ENCODE measurements around the gene BAG5.

The BAG5 gene

DNA sequence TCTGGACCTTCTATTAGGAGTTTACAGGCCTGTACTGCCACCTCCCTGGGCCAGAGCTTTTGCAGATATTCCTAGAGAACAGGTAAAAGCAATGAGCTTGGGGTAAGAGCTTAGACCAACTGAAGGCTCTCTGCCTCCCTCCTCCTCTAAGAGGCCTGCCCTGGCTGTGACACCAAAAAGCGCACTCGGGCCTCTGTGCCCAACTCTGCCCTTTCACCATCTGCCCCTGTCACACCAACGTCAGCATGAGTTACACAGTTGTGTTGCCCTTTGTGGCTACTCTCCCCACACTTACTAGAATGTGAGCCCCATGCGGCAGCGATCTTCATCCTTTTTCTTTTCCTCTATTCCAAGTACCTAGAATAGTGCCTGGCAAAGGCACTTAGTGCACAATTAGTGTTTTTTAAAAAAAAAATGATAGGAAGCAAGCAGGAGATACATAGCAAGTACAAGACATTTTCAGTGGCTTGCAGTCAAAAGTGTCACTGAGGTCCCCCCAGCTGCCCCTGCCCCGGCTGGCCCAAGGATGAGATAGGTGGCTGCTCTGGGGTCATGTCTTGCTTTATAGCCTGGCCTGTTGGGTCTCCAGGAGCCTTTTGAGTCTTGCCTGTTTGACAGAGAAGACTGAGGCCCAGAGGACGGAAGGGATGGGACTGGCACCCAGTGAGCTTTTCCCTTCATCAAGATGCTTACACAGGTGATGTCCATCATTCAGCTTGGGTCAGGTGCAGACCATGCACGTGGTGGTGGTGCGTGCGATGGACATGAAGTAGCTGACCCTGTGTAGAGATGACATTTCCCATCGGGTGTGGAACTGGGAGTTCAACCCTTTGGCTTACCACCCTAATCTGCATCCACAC is 52.4 kb downstream of the BAG5 start:
- DNase-seq (ENCODE audit: low spot score), result no peak

DNA sequence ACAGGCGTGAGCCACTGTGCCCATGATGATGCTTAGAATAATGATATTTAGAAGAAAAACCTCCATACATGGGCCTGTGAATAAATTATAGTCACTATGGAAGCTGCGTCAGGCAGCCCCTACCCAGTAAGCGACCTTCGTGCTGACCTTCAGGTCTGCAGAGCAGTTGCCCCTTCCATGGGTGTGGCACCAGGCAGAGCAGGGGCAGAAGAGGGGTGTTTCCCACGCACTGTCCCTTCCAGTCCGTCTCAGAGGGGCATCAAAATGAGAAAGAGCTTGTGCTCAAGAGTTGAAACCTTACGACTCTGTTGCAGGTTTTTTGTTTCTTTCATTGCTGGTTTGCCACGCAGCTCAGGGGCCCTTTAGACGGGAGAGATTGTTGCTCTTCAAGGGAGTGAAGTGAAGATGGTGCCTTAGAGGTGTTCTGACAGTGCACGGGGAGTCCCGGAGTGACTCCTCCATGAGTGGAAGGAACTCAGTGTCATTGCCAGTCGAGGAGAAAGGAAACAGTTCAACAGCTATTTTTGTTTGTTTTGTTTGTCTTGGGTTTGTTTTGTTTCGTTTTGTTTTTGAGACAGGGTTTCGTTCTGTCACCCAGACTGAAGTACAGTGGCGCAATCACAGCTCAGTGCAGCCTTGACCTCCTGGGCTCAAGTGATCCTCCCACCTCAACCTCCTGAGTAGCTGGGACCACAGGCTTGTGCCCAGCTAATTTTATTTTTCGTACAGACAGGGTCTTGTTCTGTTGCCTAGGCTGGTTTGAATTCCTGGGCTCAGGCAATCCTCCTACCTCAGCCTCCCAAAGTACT is 53.7 kb downstream of the BAG5 start:
- DNase-seq (ENCODE audit: low spot score), result no peak

DNA sequence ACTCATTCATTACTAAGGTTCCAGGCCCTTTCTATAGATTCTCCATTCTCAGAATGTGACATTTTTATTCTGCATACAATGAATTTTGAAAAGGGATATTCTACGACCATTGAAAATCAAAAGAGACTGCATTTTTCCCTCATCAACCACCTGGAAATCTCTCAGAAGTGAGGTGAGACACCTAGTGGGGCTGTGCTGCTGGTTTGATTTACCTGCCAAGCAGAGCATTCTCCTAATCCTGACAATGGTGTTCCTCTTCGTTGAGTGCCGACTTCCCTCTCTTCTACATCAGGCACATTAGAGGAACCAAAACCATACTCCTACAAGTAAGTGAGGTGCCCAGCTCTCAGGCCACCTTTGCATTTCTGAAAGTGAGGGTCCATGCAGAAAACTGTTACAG is 54.7 kb downstream of the BAG5 start:
- DNase-seq (ENCODE audit: low spot score), result no peak
